ENCODE measurements around the gene GTF2IRD1. TPM values are rescaled to one million over a fixed set of nuclear protein-coding genes. Genes with fewer than 3 reads are reported as not detected.

GTF2IRD1 gene
- polyA plus RNA-seq, 1 of the 3 experiments (the other 2 are of a cell fraction), result 26.4 TPM

GRCh38 chr7:74579800-74580685 lies 126.3 kb downstream of the GTF2IRD1 start:
- Histone ChIP-seq H3K4me3 (ENCODE audit: low read depth in 2 of 2, low read length in 1 of 2) (no peak overlapping the region), H3K9ac (no peak overlapping the region), H3K36me3 (replicated peaks in 1 of 2; ENCODE audit: control insufficient read depth in 1 of 2, insufficient read depth in 2 of 2, low read length in 1 of 2) (peaks cover 0 to 4% of the 10 kb centered on the region in 2 experiments), H3K4me2 (no peak overlapping the region), H3K79me2 (ENCODE audit: insufficient read depth) (no peaks in the 10 kb centered on the region), H2AFZ (ENCODE audit: low read depth) (no peak overlapping the region), H3K27me3 (ENCODE audit: insufficient read depth) (no peaks in the 10 kb centered on the region), H3F3A (replicated peaks; ENCODE audit: insufficient read depth) (peaks cover 8% of the 10 kb centered on the region), H3K9me2 (no peaks in the 10 kb centered on the region), H3K9me3 (no peaks in the 10 kb centered on the region), H3K27ac (ENCODE audit: low read depth in 2 of 2, low read length in 1 of 2) (no peak overlapping the region), H4K20me1 (ENCODE audit: insufficient read depth) (no peaks in the 10 kb centered on the region), H3K4me1 (ENCODE audit: control insufficient read depth in 1 of 2, insufficient read depth in 2 of 2, low read depth in 1 of 2, low read length in 1 of 2) (no peaks in the 10 kb centered on the region)
- WGBS (ENCODE audit: low lambda C conversion rate), result 83% methylated on average over 21 of the region's 22 CpGs
- ChIA-PET CTCF (interaction anchor here (1.0 to 3.4 kb wide), 6 partner anchors 14 to 188 kb away, joined by 3 to 25 read pairs (median 4); no protein-coding TSS in a partner anchor), POLR2A (interaction anchor here (0.6 kb wide), 1 partner anchor 1219 kb away, joined by 3 read pairs; no protein-coding TSS in a partner anchor)
- DNase-seq, result no peak
- no peak for TF ChIP-seq CHD2 (IDR thresholded peaks at IDR 0.05; ENCODE audit: low read length, partially characterized antibody)
- TF ChIP-seq RCOR1 (IDR thresholded peaks at IDR 0.05; ENCODE audit: low read length), result no peak
- TF ChIP-seq GABPA (IDR thresholded peaks at IDR 0.05; ENCODE audit: low read depth), result no peak

DNA sequence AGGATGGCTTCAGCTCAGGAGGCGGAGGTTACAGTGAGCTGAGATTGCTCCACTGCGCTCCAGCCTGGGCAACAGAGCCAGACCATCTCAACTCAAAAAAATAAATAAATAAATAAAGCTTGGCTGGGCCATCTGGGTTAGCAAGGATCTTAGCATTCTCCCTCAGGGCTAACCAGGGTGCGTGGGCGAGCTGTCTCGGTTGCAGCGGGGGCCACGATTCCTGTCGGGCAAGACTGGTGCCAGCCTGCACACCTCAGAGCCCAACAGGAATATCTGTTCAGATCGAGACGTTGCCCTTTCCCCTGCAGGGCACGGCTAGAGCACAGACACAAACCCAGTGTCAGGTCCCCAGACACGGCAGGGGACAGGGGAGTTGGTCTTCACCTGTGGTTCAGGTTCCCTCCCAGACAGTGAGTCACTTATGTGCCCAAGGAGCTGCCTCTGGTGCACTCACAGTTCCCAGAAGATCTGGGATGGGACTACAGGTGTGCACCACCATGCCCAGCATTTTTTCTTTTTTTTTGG lies 128.3 kb downstream of the GTF2IRD1 start:
- Histone ChIP-seq H3K27me3 (ENCODE audit: insufficient read depth) (no peaks in the 10 kb centered on the region), H3K4me3 (ENCODE audit: low read depth in 2 of 2, low read length in 1 of 2) (no peak overlapping the region), H3K4me1 (ENCODE audit: control insufficient read depth in 1 of 2, insufficient read depth in 2 of 2, low read depth in 1 of 2, low read length in 1 of 2) (peaks cover 4 to 8% of the 10 kb centered on the region in 2 experiments; a peak in 3 of 4 replicates), H3K27ac (ENCODE audit: low read depth in 2 of 2, low read length in 1 of 2) (no peak overlapping the region), H3K9me2 (no peaks in the 10 kb centered on the region), H3K36me3 (replicated peaks in 1 of 2; ENCODE audit: control insufficient read depth in 1 of 2, insufficient read depth in 2 of 2, low read length in 1 of 2) (no peaks in the 10 kb centered on the region), H3K4me2 (no peak overlapping the region), H3K9ac (no peak overlapping the region), H3K79me2 (ENCODE audit: insufficient read depth) (no peaks in the 10 kb centered on the region), H3F3A (replicated peaks; ENCODE audit: insufficient read depth) (peaks cover 23% of the 10 kb centered on the region), H2AFZ (ENCODE audit: low read depth) (no peak overlapping the region), H4K20me1 (ENCODE audit: insufficient read depth) (no peaks in the 10 kb centered on the region), H3K9me3 (no peaks in the 10 kb centered on the region)
- WGBS (ENCODE audit: low lambda C conversion rate), result 88% methylated on average over 11 of the region's 12 CpGs
- CTCF ChIA-PET, result interaction anchor here (1.2 to 3.4 kb wide), 4 partner anchors 10 to 165 kb away, joined by 3 to 25 read pairs (median 6); no protein-coding TSS in a partner anchor
- POLR2A ChIA-PET, result no interaction called here
- TF ChIP-seq EZH2phosphoT487 (IDR thresholded peaks at IDR 0.05; ENCODE audit: borderline replicate concordance, low read depth) (no peak), FOXM1 (IDR thresholded peaks at IDR 0.05; ENCODE audit: low read depth) (no peak), RFX5 (IDR thresholded peaks at IDR 0.05; ENCODE audit: low read length) (no peak), GATA2 (CRISPR knock-in tag; IDR thresholded peaks at IDR 0.05) (no peak), MEF2A (IDR thresholded peaks at IDR 0.05; ENCODE audit: borderline replicate concordance, low read depth) (no peak), CTCF (IDR thresholded peaks at IDR 0.05) (no peak)
- no peak for DNase-seq
